Endothelial cell of umbilical vein (primary cell): ENCODE results near the gene FAM83D.

ENCODE experiments used
- EZH2 ChIP-seq: IDR thresholded peaks from 2 replicates; pipeline ENCODE4 v1.6.1; 2012; ENCODE audit warnings: borderline replicate concordance, low read depth, mild to moderate bottlenecking, moderate library complexity, low read length, inconsistent platforms; ENCODE audit not compliant: severe bottlenecking
- GATA2 ChIP-seq: IDR thresholded peaks from 2 replicates; pipeline ENCODE4 v1.7.0; 2011; ENCODE audit warnings: low read depth, mild to moderate bottlenecking, moderate library complexity, mixed read lengths, low read length; ENCODE audit not compliant: insufficient read length, insufficient read depth
- MAX ChIP-seq: IDR thresholded peaks from 2 replicates; pipeline ENCODE4 v1.6.1; 2011; ENCODE audit not compliant: insufficient read depth, insufficient read length
- POLR2A ChIP-seq: IDR thresholded peaks from 2 replicates; pipeline ENCODE4 v1.6.1; 2012; ENCODE audit warnings: low read depth, mild to moderate bottlenecking, control low read depth, low read length
- POLR2AphosphoS5 ChIP-seq: IDR thresholded peaks from 2 replicates; pipeline ENCODE4 v1.6.1; 2012; ENCODE audit warnings: low read depth, mild to moderate bottlenecking, control low read depth, low read length, moderate library complexity; ENCODE audit not compliant: insufficient read depth
- TF ChIP-seq, protein P1 (sequence below), 2 donors: IDR thresholded peaks; 1 replicate in 1 of 2; 2 replicates in 1 of 2; pipeline ENCODE4 v1.5.1; 2011; ENCODE audit warnings: low read length in 2 of 2, mild to moderate bottlenecking in 2 of 2, moderate library complexity in 2 of 2, control low read depth in 1 of 2, inconsistent platforms in 1 of 2, low read depth in 1 of 2; ENCODE audit not compliant: insufficient read depth in 1 of 2; ENCODE audit errors: extremely low read depth in 1 of 2

DNA sequence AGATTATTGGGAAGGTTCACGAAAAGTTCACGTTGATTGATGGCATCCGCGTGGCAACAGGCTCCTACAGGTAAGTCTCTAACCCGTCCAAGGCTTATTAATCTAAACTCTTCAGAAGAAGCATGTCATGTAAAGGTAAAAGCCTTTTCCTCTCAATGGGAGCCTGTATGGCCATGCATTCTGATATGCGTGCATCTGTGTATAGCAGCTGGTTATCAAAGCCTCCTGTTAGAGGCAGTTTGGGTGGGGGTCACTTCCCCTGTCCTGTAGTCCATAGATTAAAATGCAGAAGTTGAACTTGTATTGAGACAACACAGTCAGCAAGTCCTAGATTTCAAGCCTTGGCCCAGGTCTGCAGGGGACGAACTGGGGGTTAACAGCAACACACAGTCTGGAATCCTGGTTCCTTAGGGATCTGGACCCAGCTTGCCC, 21.7 kb downstream of the FAM83D start:
- TF ChIP-seq, protein P1, sequence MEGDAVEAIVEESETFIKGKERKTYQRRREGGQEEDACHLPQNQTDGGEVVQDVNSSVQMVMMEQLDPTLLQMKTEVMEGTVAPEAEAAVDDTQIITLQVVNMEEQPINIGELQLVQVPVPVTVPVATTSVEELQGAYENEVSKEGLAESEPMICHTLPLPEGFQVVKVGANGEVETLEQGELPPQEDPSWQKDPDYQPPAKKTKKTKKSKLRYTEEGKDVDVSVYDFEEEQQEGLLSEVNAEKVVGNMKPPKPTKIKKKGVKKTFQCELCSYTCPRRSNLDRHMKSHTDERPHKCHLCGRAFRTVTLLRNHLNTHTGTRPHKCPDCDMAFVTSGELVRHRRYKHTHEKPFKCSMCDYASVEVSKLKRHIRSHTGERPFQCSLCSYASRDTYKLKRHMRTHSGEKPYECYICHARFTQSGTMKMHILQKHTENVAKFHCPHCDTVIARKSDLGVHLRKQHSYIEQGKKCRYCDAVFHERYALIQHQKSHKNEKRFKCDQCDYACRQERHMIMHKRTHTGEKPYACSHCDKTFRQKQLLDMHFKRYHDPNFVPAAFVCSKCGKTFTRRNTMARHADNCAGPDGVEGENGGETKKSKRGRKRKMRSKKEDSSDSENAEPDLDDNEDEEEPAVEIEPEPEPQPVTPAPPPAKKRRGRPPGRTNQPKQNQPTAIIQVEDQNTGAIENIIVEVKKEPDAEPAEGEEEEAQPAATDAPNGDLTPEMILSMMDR (IDR thresholded peaks at IDR 0.05; ENCODE audit: extremely low read depth in 1 of 2, insufficient read depth in 1 of 2, low read depth in 1 of 2, low read length in 2 of 2), result no peak
- TF ChIP-seq POLR2AphosphoS5, result no peak
- TF ChIP-seq POLR2A, result no peak
- TF ChIP-seq GATA2, result no peak
- TF ChIP-seq MAX, result no peak
- no peak for TF ChIP-seq EZH2
